Heart left ventricle (tissue), 13 donors: ENCODE results near the gene HDGFL3.

ENCODE experiments used
- POLR2A ChIP-seq, 2 donors: fragments of 450-650 bp; IDR thresholded peaks; one replicate each; pipeline ENCODE4 v1.6.1; 2017; ENCODE audit warnings: antibody characterized with exemption in 2 of 2, mild to moderate bottlenecking in 2 of 2, moderate library complexity in 2 of 2
- TF ChIP-seq, protein P1 (sequence below), 12 donors: fragments of 200-600 bp; sonication (generic) in 4 of 12; IDR thresholded peaks; one replicate each; pipeline versions ENCODE4 v1.5.0 to v1.8.0; 2018 to 2022; ENCODE audit warnings: antibody characterized with exemption in 12 of 12, mild to moderate bottlenecking in 5 of 12
- donor health status: ischemic (EF 13 %, LVEDD 7.1; RV severe dilation, severe dysfunction).
- donor health status: DM: no; HTN: yes; CAD: no.
- donor health status: DM: no; HTN: no; CAD: no.
- donor health status: ischemic (EF 25% LVEDD 6.9; RV normal size, moderate dysfunction).
- donor health status: ischemic (EF 25% LVEDD 5.7; RV mildly dilated, moderate dysfunction).
- donor health status: ischemic (EF 35%, LVEDD 5.7; RV mildly dilated, moderate dysfunction).
- donor health status: nonischemic (EF 11% LVEDD 7.7; RV severe dilation, severe dysfunction).
- donor health status: DM: yes; HTN: yes; CAD: no.
- donor health status: PGD.
- donor health status: ischemic (EF 29% LVEDD 5.4; RV normal size, mild dysfunction).
- donor health status: nonischemic (EF 23%, LVEDD 6.1; RV moderate dilation, normal function).

DNA sequence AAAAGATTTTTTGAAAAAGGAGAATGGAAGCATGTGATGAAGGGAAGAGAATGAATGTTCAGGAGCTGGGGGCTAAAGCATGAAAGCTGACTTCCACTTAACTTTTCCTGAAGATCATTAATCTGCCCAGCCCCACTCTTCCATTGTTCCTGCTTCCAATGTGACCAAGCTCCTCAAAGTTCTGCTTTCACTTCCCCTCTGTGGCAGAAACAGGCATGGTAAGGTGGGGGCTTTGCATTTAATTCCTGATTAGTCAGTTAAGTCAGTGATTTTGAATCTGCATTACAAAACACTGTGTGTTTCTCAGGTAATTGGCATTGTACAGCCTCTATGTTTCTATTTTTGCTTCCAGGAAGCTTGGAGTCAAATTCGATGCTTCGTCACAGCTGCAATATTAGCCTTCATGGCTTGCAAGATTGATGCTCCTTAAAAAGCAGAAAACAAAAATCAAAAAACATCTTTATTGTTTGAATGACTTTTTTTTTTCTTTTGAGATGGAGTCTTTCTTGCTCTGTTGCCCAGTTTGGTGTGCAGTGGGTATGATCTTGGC is 107.5 kb downstream of the HDGFL3 start:
- no peak for TF ChIP-seq POLR2A (IDR thresholded peaks at IDR 0.05)
- TF ChIP-seq, protein P1, sequence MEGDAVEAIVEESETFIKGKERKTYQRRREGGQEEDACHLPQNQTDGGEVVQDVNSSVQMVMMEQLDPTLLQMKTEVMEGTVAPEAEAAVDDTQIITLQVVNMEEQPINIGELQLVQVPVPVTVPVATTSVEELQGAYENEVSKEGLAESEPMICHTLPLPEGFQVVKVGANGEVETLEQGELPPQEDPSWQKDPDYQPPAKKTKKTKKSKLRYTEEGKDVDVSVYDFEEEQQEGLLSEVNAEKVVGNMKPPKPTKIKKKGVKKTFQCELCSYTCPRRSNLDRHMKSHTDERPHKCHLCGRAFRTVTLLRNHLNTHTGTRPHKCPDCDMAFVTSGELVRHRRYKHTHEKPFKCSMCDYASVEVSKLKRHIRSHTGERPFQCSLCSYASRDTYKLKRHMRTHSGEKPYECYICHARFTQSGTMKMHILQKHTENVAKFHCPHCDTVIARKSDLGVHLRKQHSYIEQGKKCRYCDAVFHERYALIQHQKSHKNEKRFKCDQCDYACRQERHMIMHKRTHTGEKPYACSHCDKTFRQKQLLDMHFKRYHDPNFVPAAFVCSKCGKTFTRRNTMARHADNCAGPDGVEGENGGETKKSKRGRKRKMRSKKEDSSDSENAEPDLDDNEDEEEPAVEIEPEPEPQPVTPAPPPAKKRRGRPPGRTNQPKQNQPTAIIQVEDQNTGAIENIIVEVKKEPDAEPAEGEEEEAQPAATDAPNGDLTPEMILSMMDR (IDR thresholded peaks at IDR 0.05) = no peak
